GM19463 (cell line): ENCODE data around the gene MPDZ.

Experiments used
- ATAC-seq: cut with Tn5 transposase; IDR thresholded peaks from one replicate; pipeline ENCODE4 v1.9.1; 2021; ENCODE audit warnings: mild to moderate bottlenecking, moderate library complexity; ENCODE audit not compliant: unreplicated experiment

MPDZ gene

GRCh38 chr9:13142776-13143175 is 136.7 kb downstream of the MPDZ start:
- no peak for ATAC-seq

- no peak for ATAC-seq
These were observed 137.9 kb downstream of the MPDZ start for GRCh38 chr9:13141629-13142028.

- ATAC-seq: no peak
These were observed 138.5 kb downstream of the MPDZ start for GRCh38 chr9:13140843-13141592.

GRCh38 chr9:13139641-13140171 is 139.8 kb downstream of the MPDZ start:
- no peak for ATAC-seq

- ATAC-seq: no peak
These were observed 142.1 kb downstream of the MPDZ start for GRCh38 chr9:13137426-13137825.

GRCh38 chr9:13131991-13132390 is 147.5 kb downstream of the MPDZ start:
- no peak for ATAC-seq

- ATAC-seq: no peak
These were observed 148.1 kb downstream of the MPDZ start for GRCh38 chr9:13131416-13131815.

- no peak for ATAC-seq
These were observed 151.1 kb downstream of the MPDZ start for GRCh38 chr9:13128266-13128860.

GRCh38 chr9:13127131-13127530 is 152.4 kb downstream of the MPDZ start:
- ATAC-seq: no peak

GRCh38 chr9:13125261-13125660 is 154.2 kb downstream of the MPDZ start:
- no peak for ATAC-seq

GRCh38 chr9:13122756-13123369 is 156.6 kb downstream of the MPDZ start:
- no peak for ATAC-seq

GRCh38 chr9:13118313-13118712 is 161.2 kb downstream of the MPDZ start:
- ATAC-seq: no peak

GRCh38 chr9:13116292-13116691 is 163.2 kb downstream of the MPDZ start:
- no peak for ATAC-seq

- ATAC-seq: no peak
These were observed 165.7 kb downstream of the MPDZ start for GRCh38 chr9:13113751-13114150.

GRCh38 chr9:13113216-13113615 is 166.3 kb downstream of the MPDZ start:
- no peak for ATAC-seq

- ATAC-seq: no peak
These were observed 167.7 kb downstream of the MPDZ start for GRCh38 chr9:13111778-13112177.

- no peak for ATAC-seq
These were observed 168.6 kb downstream of the MPDZ start for GRCh38 chr9:13110766-13111417.

- ATAC-seq: no peak
These were observed 169.7 kb downstream of the MPDZ start for GRCh38 chr9:13109781-13110180.

- no peak for ATAC-seq
These were observed 172.5 kb downstream of the MPDZ start for GRCh38 chr9:13107008-13107407.

GRCh38 chr9:13100914-13101572 is 178.4 kb downstream of the MPDZ start:
- no peak for ATAC-seq

GRCh38 chr9:13095056-13095455 is 184.4 kb downstream of the MPDZ start:
- no peak for ATAC-seq
